Activated CD4-positive, alpha-beta T cell treated with anti-CD3 and anti-CD28 coated beads, Interleukin-10, Interleukin-2, amounts not matched to agents 100 ng/mL and 50 ng/mL, durations not matched to agents 16 hours and 8 hours (primary cell): ENCODE data around the gene SLC4A5.

Source experiments
- DNase-seq: peaks from one replicate; pipeline ENCODE4 v3.0.0-alpha.2; 2020

The SLC4A5 gene

DNA sequence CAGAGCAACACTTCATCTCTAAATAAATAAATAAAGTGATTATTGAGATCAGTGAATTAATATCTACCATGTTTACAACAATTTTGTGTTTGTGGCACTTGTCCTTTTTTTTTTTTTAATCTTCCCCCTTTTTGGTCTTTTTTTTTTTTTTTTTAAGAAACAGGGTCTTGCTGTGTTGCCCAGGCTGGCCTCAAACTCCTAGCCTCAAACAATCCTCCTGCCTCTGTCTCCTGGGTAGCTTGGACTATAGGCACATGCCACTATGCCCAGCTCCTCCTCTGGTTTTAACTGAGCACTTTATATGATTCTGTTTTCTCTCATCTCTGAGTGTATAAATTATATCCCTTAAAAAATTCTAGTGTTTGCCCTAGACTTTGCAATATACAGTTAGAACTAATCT is 30.3 kb downstream of the SLC4A5 start:
- no peak for DNase-seq

- DNase-seq: no peak
Observed at GRCh38 chr2:74307720-74308119, 35.5 kb downstream of the SLC4A5 start.

- DNase-seq: peak; percentile 41
Observed at GRCh38 chr2:74304332-74305148, 38.7 kb downstream of the SLC4A5 start.

GRCh38 chr2:74302865-74303264 is 40.4 kb downstream of the SLC4A5 start:
- no peak for DNase-seq

DNA sequence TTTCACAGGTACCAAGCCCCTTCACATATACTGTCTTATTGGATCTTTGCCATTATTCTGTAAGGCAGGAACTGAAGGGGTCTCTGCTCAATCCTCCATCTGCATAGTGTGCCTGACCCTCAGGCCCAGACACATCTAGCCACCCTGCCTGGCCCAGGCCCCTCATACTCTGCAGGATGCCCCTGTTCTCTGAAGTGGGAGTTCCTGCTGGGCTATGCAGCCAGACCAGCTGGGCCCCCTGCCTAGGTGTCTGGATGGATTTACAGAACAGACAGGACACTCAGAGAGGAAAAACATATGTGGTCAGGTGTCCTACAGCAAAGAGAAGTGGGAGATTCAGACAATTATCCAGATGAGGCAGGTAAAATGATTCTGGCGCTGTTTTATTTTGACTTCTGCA is 42.0 kb downstream of the SLC4A5 start:
- no peak for DNase-seq

- DNase-seq: no peak
Observed at GRCh38 chr2:74300506-74300905, 42.7 kb downstream of the SLC4A5 start.

- DNase-seq: no peak
Observed at GRCh38 chr2:74297950-74298349, 45.3 kb downstream of the SLC4A5 start.

- DNase-seq: no peak
Observed at GRCh38 chr2:74297391-74297790, 45.8 kb downstream of the SLC4A5 start.

- no peak for DNase-seq
Observed at GRCh38 chr2:74293191-74293991, 49.8 kb downstream of the SLC4A5 start.

GRCh38 chr2:74292751-74293150 is 50.5 kb downstream of the SLC4A5 start:
- no peak for DNase-seq

- DNase-seq: no peak
Observed at GRCh38 chr2:74291886-74292621, 51.2 kb downstream of the SLC4A5 start.

- DNase-seq: no peak
Observed at GRCh38 chr2:74291218-74291544, 52.0 kb downstream of the SLC4A5 start.

GRCh38 chr2:74290466-74291217 is 52.6 kb downstream of the SLC4A5 start:
- DNase-seq: peak; percentile 13

- DNase-seq: no peak
Observed at GRCh38 chr2:74290066-74290465, 53.1 kb downstream of the SLC4A5 start.

DNA sequence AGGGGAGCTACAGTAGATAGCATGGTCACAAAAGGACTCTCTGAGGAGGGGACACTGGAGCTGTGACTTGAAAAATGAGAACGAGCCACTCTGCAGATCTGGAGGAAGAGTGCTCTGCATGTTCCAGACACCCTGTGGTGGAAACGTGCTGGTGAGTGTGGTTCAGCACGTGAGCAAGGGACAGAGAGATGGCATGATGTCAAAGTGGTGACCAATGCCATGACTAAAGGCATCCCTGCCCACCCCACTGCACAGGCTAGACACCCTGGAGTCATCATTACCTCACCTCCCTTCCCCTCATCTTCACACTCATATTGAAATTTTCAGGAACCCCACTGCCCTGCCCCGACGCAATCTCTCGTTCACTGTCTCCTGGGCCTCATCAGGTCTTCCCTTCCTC is 56.5 kb downstream of the SLC4A5 start:
- no peak for DNase-seq

DNA sequence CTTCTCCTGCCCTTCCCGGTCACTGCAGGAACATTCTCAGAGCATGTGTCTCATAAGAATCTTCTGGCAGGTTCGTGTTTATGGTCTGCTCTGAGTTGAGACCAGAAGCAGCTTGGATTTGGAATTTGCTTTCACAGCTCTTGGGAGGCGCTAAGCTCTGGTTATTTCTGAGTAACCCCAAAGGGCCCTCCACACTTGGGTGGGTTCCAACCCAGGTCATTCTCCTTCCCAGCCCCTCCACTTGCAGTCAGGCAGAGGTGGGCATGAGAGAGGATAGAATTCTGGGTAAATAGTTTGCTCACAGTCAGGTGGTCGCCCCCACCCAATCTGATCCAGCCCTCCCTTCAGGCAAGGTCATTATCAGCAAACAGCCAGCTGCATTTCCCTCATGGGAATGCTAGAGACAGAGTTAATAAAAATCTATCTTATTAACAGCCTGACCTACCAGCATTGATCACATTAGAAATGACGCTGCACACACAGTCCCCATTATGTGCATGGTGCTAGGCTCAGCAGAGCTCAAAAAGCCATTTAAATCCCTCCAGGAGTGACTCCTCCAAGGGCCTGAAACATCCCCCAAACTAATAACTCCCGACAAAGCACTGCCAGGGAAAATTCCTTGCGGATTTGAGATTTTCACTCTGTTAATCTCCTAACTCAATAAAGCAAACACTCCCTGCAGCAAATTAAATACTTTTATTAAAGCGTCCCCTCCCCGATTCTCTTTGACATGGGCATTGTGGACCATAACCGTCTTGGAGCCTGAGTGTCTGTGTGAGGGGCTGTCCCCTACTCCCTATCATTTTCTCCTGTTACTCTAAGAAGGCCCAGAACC is 61.9 kb downstream of the SLC4A5 start:
- DNase-seq: no peak

GRCh38 chr2:74278694-74279093 is 64.5 kb downstream of the SLC4A5 start:
- DNase-seq: no peak

GRCh38 chr2:74278176-74278575 is 65.0 kb downstream of the SLC4A5 start:
- DNase-seq: no peak

DNA sequence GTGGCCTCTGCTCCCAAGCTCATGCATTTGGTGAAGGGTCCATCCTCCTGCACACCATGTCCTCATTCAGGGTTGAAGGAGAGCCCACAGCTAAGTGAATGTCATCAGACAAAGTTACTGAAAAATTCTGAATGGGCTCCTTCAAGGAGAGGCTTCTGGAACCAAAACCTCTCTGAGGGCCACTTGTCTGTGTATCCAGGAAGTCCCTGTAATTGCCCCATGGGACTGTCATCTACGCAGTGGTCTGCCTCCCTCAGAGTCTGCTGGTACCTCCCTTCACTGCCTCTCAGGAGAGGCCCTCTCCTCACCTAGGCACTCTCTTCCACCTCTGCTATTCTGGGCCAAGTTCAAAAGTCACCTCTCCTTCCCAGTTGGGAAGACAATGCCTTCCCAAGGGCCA is 68.0 kb downstream of the SLC4A5 start:
- no peak for DNase-seq

DNA sequence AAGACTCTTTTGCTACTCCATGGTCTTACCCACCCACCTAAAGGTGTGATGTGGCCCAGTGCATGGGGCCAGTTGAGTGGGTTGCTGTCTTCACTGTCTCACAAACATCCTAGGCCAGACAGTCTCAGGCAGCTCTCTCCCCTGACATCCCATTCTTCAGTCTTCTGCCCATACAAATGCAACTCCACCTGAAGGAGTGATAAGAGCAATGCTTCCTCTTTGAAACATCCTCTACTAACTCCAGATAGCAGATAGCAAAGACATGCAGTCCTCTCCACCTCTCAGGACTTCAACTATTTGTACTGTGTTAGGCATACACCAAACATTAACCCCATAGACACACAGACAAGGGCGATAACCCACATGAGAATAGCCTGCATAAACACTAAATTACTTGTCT is 73.5 kb downstream of the SLC4A5 start:
- no peak for DNase-seq

DNA sequence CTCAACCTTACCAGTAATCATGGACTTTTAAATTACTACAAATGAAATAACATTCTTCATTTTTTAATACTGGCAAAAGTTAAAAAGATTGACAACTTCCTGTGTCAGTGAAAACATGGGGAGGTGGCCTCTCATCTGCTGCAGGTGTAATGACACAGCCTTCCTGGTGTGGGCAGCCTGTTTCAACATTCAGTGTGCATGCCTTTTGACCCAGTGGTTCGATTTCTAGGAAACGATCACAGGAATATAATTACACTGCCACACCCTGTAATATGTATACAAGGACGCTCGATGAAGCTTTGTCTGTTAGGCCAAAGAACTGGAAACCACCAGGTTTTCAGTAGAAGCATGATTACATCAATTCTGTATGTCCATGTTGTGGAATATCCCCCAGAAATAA is 76.1 kb downstream of the SLC4A5 start:
- DNase-seq: peak; percentile 74

DNA sequence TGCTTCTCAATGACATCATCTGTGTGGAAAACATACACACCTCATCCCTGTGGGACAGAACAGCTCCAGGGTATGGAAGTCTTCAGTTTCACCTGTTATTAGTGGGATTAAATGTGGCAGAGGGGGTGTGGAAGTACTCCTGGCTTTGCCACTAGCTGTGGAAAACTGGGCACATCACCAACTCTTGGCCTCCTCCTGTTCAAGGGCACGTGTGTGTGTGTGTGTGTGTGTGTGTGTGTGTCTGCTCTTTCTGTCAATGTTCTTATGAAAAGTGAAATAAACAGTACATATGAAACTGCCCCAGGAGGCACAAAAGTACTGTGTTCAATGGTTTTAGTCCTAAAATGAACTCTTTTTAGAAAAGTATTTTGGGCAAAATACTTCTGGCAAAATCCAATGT is 78.9 kb downstream of the SLC4A5 start:
- DNase-seq: no peak
